ENCODE data around the gene C11orf52.

C11orf52 gene

DNA sequence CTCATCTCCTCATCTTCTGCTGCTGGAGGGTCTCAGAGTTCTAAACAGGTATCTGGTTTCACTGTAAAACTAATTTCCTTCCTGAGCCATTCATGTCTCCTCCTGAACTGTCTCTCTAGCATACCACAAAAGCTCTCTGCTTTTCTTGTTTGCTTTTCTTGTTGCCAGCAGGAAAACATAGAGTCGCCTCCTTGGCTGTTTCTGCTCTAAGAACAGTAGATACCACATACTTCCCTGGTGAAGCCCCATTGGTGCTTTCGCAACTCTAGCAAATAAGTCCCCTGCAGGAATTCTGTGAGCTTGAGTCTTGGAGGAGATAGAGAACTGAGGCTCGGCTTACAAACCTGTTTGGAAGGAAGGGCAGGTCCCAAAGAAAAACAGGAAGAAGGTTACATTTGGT, 25.4 kb downstream of the C11orf52 start:
- in situ Hi-C loops (cut with MboI; ENCODE audit: low pct_unique_long_range_greater_than_20kb, low sequenced_read_pairs, unreplicated experiment) = no loop called here
- TF ChIP-seq, protein P1, sequence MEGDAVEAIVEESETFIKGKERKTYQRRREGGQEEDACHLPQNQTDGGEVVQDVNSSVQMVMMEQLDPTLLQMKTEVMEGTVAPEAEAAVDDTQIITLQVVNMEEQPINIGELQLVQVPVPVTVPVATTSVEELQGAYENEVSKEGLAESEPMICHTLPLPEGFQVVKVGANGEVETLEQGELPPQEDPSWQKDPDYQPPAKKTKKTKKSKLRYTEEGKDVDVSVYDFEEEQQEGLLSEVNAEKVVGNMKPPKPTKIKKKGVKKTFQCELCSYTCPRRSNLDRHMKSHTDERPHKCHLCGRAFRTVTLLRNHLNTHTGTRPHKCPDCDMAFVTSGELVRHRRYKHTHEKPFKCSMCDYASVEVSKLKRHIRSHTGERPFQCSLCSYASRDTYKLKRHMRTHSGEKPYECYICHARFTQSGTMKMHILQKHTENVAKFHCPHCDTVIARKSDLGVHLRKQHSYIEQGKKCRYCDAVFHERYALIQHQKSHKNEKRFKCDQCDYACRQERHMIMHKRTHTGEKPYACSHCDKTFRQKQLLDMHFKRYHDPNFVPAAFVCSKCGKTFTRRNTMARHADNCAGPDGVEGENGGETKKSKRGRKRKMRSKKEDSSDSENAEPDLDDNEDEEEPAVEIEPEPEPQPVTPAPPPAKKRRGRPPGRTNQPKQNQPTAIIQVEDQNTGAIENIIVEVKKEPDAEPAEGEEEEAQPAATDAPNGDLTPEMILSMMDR (IDR thresholded peaks at IDR 0.05; ENCODE audit: extremely low read depth, insufficient read depth, missing control alignments) = no peak
- DNase-seq (ENCODE audit: low spot score) = no peak

GRCh38 chr11:111944651-111945051, 25.9 kb downstream of the C11orf52 start:
- TF ChIP-seq, protein P1 (IDR thresholded peaks at IDR 0.05; ENCODE audit: extremely low read depth, insufficient read depth, missing control alignments) = no peak
- in situ Hi-C loops (cut with MboI; ENCODE audit: low pct_unique_long_range_greater_than_20kb, low sequenced_read_pairs, unreplicated experiment) = no loop called here
- no peak for DNase-seq (ENCODE audit: low spot score)

DNA sequence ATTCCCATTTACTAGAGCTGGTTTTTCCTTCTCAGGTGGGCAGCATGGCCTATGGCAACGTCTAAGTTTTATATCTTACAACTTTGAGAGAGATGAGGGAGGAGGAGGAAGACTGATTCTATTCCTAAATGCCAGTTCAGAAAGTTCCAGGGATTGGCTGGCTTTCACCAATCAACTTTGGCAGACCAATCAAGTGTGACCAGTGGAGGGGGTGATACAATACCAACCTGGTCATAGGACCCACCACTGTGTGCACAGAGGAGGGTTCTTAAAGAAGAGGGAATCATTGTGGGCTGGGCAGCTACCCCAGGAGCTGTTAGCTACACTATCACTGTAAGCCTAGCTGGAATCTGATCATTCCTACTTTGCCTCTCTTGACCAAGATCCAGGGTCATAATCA, 26.5 kb downstream of the C11orf52 start:
- in situ Hi-C loops (cut with MboI; ENCODE audit: low pct_unique_long_range_greater_than_20kb, low sequenced_read_pairs, unreplicated experiment) = no loop called here
- TF ChIP-seq, protein P1 (IDR thresholded peaks at IDR 0.05; ENCODE audit: extremely low read depth, insufficient read depth, missing control alignments) = no peak
- DNase-seq (ENCODE audit: low spot score) = no peak

DNA sequence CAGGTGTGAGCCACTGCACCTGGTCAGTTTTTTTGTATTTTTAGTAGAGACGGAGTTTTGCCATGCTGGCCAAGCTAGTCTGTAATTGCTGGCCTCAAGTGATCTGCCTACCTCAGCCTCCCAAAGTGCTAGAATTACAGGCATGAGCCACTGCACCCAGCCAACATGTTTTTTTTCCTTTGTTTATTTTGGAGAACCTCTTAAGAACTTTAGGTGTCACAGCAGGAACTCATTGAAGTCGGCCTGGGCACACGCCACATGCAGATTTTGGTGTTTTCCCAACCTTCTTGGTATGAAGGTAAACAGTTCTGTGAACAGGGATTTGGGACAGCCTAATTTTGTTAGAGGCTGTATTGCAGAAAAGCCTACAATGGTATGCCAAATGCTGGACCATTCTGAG, 27.8 kb downstream of the C11orf52 start:
- TF ChIP-seq, protein P1 (IDR thresholded peaks at IDR 0.05; ENCODE audit: extremely low read depth, insufficient read depth, missing control alignments) = no peak
- no peak for DNase-seq (ENCODE audit: low spot score)
- in situ Hi-C loops (cut with MboI; ENCODE audit: low pct_unique_long_range_greater_than_20kb, low sequenced_read_pairs, unreplicated experiment) = no loop called here

DNA sequence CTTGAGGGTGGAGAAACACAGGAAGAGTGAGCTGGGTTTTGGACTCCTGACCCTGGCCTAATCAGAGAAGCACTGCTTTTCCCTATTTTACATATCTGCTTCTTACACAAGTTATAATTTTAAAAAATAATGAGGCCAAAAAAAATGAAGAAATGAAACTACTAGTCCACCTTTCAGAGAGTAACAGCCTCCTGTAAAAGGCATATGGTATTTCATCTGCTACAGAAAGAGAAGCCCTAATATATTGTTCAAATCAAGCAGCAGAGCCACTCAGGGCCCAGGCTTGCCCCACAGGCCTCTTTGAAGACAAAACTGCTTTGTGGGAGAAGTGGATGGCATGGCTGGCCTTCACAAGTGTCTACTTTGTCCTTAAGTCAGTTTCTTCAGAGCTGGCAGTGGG, 28.4 kb downstream of the C11orf52 start:
- in situ Hi-C loops (cut with MboI; ENCODE audit: low pct_unique_long_range_greater_than_20kb, low sequenced_read_pairs, unreplicated experiment) = no loop called here
- DNase-seq (ENCODE audit: low spot score) = no peak

GRCh38 chr11:111949519-111950426, 31.1 kb downstream of the C11orf52 start:
- TF ChIP-seq, protein P1 (IDR thresholded peaks at IDR 0.05; ENCODE audit: extremely low read depth, insufficient read depth, missing control alignments) = no peak
- in situ Hi-C loops (cut with MboI; ENCODE audit: low pct_unique_long_range_greater_than_20kb, low sequenced_read_pairs, unreplicated experiment) = no loop called here
- DNase-seq (ENCODE audit: low spot score) = no peak

More for the DNA sequence above, 28.4 kb downstream of the C11orf52 start:
- TF ChIP-seq, protein P1 (IDR thresholded peaks at IDR 0.05; ENCODE audit: extremely low read depth, insufficient read depth, missing control alignments) = no peak
